Measurements from ENCODE around the gene HDAC4.

GRCh38 chr2:239298116-239298804, 102.6 kb downstream of the HDAC4 start:
- TF ChIP-seq CTCF (IDR thresholded peaks at IDR 0.05 in 2 of 3, conservative IDR thresholded peaks at IDR 0.05 in 1 of 3; ENCODE audit: control insufficient read depth in 2 of 3, extremely low read depth in 1 of 3, insufficient read depth in 1 of 3, low read depth in 3 of 3, low read length in 3 of 3), result no peak
- no peak for TF ChIP-seq MAX (IDR thresholded peaks at IDR 0.05; ENCODE audit: low read depth, low read length)
- TF ChIP-seq REST (IDR thresholded peaks at IDR 0.05; ENCODE audit: low read depth, low read length), result no peak
- TF ChIP-seq PRDM15 (CRISPR knock-in tag; IDR thresholded peaks at IDR 0.05), result no peak
- TF ChIP-seq ZNF384 (IDR thresholded peaks at IDR 0.05; ENCODE audit: borderline replicate concordance, low read depth, low read length), result no peak
- TF ChIP-seq POLR2A (IDR thresholded peaks at IDR 0.05; ENCODE audit: low read depth, low read length), result no peak
- no peak for TF ChIP-seq NRF1 (conservative IDR thresholded peaks at IDR 0.05; ENCODE audit: low read depth, low read length)

Data from GM12878 (cell line).